DMS53 treated with DMSO at 0.1 percent for 48 hours (cell line): Measurements from ENCODE around the gene ANKRD28.

Source experiments
- DNase-seq: peaks from one replicate; lab custom pipeline; 2025; ENCODE audit not compliant: unreplicated experiment; lab: John Stamatoyannopoulos, UW

ANKRD28 gene

GRCh38 chr3:15676259-15676658 is 121.5 kb downstream of the ANKRD28 start:
- DNase-seq, result no peak

DNA sequence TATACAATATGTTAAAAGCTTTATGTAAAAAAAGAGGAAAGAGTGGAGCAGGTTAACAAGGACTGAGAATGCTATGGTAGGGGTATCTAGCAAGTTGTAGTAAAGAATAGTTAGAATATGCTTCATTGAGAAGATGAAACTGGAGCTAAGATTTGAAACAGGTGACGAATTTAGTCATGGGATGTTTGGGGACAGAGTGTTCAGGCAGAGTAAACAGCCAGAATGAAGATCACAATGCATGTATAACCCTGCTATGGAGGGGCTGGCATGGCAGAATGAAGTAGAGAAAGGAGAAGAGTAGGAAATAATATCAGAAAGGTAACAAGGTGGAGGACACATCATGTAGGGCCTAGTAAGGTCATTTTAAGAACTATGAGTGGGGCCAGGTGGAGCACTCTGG is 124.2 kb downstream of the ANKRD28 start:
- no peak for DNase-seq

- no peak for DNase-seq
These were observed 130.3 kb downstream of the ANKRD28 start for GRCh38 chr3:15667484-15667883.

GRCh38 chr3:15666277-15666676 is 131.5 kb downstream of the ANKRD28 start:
- no peak for DNase-seq

DNA sequence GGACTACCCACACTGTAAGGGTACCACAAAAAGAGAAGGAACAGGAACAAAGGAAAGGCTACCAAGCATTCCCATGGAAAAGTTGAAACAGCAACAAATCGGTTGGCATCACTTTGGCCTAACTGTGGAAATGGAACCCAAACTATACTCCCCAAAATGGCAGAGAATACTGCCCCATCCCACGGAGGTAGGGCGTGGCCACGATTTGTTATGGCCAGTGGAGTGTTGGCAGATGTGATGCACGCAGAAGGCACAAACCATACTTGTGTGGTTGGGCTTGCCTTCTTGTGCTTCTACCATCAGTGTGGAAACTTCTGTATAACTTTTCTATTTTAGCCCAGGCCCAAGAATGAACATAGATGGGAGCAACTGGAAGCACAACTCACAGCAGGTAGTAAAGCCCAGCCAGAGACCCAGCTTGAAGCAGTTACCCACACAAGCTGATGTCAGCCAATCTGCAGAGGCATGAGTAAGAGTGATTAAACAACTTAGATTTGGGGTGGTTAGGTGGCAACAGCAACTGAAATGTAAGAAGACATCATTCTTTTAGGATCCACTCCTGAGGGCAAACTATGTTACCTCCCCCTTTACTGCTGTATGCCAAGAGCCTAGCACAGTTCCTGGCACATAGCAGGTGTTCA is 132.1 kb downstream of the ANKRD28 start:
- no peak for DNase-seq

DNA sequence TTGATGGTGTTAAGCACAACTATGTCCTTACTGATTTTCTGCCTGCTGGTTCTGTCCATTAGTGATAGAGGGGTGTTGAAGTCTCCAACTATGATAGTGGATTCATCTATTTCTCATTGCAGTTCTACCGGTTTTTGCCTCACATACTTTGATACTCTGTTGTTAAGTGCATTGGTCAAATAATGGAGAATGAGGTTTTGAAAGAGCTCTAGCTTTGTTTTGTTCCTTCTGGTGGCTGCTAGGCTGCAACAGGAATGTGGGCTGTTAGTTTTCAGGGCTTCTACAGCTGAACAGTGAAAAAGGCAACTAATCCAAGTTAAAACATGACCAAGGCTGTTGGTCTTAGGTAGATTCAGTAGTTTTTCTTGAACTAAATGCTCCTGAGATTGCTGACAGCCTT is 133.6 kb downstream of the ANKRD28 start:
- no peak for DNase-seq

GRCh38 chr3:15660055-15660935 is 137.5 kb downstream of the ANKRD28 start:
- no peak for DNase-seq

- DNase-seq, result no peak
These were observed 138.4 kb downstream of the ANKRD28 start for GRCh38 chr3:15659254-15659975.

- no peak for DNase-seq
These were observed 140.8 kb downstream of the ANKRD28 start for GRCh38 chr3:15657016-15657415.

DNA sequence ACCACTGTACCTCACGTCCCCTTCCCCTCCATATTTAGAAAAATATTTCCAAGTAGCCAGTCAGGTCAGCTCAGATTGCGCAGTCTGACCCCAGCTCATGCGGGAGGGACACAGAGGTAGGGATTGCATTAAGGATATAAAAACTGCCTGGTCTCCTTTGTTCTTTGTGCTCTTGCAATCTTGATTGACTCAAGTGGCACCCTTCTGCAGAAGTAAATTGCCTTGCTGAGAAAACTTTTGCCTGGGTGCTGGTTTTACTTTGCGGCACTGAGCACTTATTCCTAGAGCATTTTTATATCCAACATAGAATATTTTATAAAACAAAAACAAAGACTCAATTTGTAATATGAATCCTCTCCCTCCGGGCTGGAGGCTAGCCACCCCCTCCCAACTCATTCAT is 141.4 kb downstream of the ANKRD28 start:
- no peak for DNase-seq

- DNase-seq, result no peak
These were observed 142.9 kb downstream of the ANKRD28 start for GRCh38 chr3:15654891-15655290.

GRCh38 chr3:15654127-15654526 is 143.7 kb downstream of the ANKRD28 start:
- no peak for DNase-seq

DNA sequence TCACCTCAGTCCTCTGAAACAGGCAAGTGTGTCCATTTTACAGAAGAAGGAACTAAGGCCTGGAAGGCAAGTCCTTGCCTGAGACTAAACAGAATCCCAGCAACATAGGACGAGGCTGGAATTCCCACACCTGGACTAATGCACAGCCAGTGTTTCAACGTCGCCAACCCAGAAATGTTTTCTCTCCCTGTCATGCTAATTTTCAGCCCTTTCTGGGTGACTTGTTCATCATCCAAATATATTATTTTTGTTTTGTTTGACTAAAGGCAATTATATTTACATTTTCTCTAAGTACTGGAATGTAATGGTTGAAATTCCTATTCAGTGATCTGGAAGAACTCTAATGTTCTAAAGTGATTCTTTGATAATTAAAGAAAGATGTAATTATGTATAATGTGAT is 144.5 kb downstream of the ANKRD28 start:
- no peak for DNase-seq

GRCh38 chr3:15651396-15651795 is 146.4 kb downstream of the ANKRD28 start:
- no peak for DNase-seq

GRCh38 chr3:15649858-15650257 is 147.9 kb downstream of the ANKRD28 start:
- DNase-seq, result no peak

DNA sequence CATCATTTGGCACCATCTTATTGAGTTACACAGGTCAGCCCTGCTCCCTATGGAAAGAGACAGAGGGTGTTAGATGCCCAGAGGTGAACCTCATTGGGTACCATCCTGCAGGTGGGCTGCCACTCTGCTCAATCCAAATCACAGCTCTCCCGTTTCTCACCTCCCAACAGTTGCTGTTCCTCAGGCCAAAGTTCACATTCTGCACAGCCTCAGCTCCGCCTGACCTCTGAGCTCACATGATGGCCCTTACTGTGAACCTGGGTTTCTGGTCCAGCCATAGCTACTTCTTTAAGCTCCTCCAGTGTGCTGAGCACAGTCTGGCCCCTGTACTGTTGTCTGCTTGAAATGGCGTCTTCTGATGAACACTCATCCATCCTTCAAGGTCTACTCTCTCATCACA is 148.4 kb downstream of the ANKRD28 start:
- DNase-seq, result no peak

DNA sequence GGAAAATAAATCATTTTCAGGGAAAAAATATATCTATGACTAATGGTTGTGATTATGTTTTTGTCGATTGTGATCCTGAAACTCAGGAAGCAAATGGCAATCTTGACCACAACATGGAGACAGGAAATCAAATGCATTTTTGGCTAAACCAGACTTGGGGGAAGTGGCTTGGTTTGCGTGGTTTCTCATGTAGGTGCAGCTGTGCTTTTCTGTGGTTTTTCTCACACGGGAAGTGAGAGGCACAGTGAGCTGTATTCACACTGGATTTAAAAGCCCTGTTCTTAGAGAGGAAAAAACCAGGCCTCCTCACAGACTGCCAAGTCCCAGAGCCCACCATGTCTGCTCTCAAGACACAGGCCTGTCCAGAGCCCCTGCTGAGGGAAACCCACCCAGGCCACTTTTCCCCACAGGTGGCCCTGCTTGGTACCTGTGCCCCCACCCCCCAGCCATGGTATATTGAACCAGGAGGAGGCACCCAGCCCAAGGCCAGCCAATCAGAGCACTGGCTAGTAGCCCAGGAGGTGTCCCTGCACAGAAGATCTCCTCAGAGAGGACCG is 150.1 kb downstream of the ANKRD28 start:
- no peak for DNase-seq

DNA sequence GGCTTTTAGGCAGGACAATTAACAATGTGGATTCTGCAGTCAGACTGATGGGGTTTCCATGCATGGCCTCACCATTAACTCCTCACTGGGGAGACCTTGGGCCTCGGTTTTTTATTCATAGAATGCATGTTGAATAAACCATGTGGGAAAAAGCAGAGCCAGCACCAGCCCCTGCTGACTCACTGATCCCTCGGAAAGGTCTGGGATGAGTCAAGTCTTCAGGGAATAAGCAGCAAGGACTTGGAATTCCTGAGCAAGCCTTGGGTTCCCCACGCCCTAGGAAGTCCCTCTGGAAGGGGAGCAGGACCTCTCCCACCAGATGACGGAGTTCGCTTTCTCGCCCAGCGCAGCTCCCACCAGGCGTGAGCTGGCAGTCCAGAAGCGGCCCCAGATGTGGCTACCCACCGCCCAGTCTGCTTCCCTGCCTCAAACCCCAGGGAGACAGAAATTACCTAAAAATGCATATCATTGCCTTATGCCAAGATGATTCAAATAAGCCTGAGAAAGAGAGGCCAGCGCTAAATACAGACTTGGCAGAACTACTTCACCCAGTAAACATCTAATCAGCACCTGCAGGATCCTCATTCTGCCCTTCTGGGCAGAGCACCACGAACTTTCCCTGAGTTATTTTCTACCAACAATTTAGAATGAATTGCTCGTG is 150.8 kb downstream of the ANKRD28 start:
- DNase-seq, result no peak

GRCh38 chr3:15645740-15646501 is 151.9 kb downstream of the ANKRD28 start:
- no peak for DNase-seq

DNA sequence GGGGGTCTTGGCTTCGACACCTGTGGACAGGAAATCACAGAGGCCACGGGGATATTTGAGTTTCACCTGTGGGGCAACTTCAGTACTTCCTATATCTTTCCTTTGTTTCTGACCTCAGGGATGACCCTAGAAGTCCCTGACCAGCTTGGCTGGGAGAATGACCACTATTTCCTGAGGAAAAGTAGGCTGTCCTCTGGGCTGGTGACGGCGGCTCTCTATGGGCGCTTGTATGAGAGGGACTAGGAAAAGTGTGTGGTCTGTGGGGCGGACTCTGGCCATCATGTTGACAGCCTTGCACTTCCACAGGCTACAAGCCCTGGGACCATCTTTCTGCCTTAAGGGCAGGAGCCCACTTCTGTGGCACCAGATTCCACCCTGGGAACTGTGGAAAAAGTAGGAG is 152.5 kb downstream of the ANKRD28 start:
- no peak for DNase-seq
